C1 segment of cervical spinal cord (tissue), 14 donors: Measurements from ENCODE around the gene RBM4.

ENCODE experiments used
- DNase-seq, 14 donors: peaks; one replicate each; lab custom pipeline; 2025; lab: John Stamatoyannopoulos, UW

The RBM4 gene

DNA sequence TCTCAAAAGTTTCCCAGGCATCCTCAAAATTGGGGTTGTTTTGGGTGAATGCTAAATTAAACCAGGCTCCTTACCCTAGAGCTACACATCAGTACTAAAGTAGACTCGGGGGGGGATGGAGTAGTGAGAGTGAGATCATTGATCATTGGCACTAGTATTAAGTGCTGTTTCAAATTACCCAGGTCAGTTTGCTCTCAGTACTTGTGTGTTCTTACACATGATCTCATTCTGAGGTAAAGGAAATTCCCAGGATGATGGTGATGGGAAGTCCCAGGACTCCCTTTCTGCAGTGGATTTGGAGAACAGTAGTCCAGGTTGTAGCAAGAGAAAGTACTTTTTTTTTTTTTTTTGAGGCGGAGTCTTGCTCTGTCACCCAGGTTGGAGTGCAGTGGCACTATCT is 12.5 kb downstream of the RBM4 start:
- no peak for DNase-seq

DNA sequence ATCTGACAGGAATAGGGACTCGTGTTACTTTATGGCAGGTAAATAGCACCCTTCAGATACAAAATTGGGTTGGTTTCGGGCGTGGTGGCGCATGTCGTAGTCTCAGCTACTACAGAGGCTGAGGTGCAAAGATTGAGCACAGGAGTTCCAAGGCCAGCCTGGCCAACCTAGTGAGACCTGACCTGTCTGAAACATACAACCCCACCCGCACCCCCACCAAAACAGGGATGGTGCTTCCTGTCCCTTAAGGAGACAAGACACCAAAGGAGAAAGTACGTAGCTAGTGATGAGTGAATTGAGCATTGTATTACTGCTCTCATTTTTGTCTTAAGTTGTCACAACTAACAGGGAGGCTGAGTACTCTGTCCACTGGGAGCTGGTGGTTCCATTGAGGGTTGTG is 14.1 kb downstream of the RBM4 start:
- DNase-seq, result no peak

DNA sequence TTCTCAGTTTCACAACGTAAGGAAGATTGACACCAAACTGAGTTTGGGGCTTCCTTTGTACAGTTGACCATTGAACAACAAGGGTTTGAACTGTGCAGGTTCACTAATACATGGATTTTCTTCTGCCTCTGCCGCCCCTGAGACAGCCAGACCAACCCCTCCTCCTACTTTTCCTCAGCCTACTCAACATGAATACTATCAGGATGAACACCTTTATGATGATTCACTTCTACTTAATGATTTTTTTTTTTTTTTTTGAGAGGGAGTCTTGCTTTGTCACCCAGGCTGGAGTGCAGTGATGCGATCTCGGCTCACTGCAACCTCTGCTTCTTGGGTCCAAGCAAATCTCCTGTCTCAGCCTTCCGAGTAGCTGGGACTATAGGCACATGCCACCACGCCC is 14.6 kb downstream of the RBM4 start:
- DNase-seq, result no peak

DNA sequence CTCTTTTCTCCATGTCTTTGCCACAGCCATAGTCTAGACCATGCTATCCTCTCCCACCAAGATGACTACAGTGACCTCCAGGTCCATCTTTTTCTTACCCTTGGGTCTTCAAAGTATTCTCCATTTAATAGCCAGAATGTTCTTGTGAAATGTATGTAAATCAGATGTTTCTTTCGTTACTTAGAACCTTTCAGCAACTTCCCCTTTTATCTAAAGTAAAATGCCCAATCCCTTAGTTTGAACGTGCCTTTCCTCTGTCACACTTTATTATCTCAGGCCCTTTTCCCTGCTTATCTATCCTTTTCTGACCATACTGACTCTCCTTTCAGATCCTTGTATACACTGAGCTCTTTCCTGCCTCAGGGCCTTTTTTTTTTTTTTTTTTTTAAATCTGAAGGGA is 21.3 kb downstream of the RBM4 start:
- DNase-seq, result no peak

DNA sequence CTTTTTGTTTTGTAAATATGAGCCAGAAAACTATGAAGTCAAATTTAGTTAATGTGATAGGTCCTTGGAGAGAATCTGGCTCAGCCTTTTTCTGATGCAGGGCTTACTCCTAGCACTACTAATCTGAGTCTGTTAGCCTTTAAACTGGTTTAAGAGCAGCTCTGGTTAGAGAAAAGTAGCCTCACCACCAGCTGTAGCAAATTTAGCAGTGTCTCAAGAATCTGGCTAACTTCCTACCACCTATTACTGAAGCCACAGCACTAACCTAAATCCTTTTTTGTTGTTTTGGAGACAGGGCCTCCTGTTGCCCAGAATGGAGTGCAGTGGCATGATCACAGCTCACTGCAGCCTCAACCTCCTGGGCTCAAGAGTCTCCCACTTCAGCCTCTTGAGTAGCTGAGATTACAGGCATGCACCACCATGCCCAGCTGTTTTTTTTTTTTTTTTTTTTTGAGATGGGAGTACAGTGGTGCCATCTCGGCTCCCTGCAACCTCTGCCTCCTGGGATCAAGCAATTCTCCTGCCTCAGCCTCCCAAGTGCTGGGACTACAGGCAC is 25.3 kb downstream of the RBM4 start:
- no peak for DNase-seq

DNA sequence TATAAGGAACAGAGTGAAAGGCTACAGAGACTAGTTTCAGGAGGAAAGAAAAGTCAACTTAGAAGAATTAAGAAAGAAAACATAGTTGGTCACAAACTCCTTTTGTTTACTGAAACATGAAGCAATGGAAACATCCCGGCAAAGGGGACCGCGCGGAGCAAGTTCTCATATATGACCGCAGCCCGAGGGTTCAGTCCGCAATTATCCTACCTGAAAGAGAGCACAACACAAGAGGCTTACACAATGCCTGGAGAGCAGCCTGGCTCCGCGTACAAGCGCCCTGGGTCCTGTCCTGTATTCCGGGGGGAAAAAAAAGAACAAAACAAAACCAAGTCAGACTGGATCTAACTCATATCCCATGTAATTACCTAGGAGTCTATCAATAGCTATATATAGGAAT is 26.9 kb downstream of the RBM4 start:
- no peak for DNase-seq

DNA sequence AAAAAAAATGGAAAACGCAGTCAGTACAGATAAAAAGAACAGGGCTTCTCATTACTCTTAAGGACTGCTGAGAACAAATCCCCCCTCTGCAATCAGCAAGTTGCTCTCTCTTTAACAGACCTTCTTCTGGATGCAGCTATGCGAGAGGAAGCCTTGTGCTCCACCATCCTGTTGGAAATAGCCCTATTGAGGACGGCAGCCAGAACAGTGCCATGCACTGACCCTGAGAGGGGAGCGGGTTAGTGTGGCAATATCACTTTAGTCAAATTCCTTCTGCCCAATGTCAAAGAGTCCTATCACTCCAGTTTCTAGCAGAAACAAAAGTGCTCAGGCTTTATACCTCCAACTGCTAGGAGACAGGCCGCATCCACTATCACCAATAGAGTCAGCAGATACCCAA is 32.3 kb downstream of the RBM4 start:
- no peak for DNase-seq

DNA sequence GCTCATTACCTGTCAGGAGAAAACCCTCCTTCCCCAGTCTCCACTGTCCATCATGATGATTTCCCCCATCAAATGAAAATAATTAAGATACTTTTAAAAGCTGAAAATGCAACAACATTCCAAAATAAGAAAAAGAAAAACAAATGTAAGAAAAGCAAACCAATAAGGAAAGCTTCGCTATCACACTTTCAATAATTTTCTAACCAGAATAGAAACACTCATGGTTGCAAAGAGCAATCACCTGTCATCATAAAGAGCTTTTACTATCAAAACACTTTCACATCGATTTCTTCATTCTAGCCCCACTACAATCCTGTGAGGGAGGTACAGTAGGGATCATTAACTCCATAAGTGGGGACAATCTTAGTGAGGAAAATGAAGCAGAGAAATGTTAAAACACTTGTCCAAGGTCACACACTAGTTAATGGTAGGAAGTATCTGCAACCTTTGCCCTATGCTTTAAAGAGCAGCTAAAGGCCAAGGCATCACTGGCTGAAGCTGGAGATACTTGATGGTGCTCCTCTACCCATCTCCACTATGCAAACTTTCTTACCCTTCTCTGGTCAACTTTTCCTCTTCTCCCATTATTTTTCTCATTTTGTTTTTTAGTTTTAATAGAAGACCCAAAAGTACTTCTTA is 36.6 kb downstream of the RBM4 start:
- no peak for DNase-seq

DNA sequence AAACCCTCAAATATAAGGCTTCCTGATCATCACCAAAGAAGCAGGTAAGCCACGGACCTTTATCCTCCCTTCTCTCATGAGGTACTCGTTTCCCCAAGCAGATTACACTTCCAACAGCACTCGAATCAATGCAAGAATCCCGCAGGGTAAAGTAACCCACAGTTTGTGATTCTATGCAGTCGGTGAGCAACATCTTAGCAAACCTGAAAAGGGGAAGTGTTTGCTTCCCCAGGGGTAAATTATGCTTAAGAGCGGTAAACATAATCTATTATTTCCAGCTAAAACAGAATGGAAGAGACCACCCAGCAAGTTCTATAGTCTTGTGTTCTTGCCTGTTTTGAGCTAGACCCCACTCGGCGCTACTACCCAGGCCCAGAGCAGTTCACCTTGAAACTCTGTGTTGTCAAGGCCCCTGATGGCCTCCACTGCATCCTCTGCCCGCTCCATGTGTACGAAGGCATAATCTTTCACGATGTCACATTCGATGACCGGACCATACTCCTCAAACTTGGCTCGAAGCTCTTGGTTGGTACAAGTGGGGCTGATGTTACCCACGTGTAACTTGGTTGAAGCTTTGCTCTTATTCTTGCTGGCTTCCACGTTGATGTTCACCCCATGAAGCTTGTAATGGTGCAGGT is 37.9 kb downstream of the RBM4 start:
- no peak for DNase-seq

DNA sequence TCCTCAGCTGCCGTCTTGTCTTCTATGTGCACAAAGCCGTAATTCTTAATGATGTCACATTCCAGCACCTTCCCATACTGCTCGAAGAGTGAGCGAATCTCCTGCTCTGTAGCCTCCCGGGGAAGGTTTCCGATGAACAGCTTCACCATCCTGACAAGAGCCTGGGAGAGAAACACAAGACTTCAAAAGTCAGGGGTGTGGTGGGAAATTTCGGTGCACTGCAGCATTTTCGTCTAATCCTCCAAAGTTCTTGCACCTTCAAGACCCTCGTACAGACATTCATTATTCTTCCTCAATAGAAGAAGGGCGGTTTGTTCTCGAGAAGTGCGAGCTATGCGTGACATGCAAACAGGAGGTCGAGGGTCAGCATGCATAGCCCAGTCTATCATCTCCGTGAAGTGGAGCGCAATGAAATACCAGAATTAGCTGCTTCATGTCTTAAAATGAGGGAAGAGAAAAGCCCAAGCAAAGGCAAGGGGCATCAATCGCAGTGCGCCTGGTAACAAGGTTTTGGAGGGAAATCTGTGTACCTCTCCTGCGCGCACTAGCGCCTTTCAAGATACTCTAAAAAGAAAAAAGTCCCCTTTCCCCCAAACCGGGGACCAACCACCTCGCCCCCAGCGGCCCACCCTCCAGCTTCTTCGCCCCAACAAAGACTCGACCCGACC is 38.6 kb downstream of the RBM4 start:
- DNase-seq, result peak in 1 of 14 donors; percentile 39

DNA sequence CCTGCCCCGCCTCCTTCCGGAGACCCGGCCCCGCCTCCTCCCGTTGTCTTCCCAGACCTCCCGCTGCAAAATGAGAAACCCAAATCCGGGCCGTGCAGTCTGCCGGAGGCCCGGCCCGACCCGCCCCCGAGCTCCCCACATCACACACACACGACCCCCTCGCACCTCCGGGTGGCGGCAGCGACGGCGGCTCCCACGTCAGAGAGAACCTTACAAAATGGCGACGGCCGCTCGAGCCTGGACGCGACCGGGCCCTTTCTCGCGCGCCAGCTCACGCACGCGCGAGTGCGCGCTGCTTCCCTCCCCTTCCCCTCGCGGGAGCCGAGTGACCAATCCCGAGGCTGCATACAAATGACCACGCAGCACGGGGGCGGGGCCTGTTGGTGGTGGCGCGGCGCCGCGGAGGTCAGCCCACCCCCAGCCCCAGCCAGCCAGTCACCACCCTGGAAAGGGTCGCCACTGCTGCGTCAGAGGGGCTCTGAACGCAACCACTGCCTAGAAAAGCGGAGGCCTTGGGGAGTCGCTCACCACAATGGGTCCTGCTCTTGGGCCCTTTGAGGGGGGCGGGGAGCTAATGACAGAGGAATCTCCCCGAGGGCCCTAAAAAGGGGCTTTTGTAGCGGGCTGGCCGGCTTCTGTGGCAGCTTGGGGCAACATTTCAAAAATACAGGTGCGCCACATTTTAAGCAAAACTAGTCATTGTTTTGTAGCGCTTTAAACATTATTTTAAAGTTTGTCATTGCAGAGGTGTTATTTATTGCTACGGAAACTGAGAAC is 39.3 kb downstream of the RBM4 start, which contains the start of gene RBM4B:
TSS of gene RBM4B (minus strand) at position 289 of the 777 bp plus-strand sequence. CDS start 808 bp downstream, outside the sequence.
- peak; percentile 71 to 96 (median 93) for DNase-seq

DNA sequence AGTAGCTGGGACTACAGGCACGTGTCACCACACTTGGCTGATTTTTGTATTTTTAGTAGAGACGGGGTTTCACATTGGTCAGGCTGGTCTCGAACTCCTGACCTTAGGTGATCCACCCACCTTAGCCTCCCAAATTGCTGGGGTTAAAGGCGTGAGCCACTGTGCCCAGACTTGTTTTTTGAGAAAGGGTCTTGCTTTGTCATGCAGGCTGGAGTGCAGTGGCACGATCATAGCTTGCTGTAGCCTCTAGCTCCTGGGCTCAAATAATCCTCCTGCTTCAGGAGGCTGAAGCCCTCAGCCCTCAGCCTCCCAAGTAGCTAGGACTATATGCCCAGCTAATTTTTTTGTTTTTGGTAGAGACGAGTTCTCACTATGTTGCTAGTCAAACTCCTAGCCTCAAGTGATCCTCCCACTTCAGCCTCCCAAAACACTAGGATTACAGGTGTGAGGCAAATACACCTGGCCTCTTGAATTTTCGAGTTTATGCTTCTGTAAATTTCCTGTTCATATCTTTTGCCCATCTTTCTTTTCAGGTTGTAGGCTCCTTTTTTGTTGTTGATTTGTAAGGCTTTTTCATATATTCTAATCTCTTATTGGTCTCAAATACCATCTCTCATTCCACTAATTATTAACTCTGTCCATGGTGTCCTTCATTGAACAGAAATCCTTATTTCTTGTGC is 42.6 kb downstream of the RBM4 start:
- no peak for DNase-seq

DNA sequence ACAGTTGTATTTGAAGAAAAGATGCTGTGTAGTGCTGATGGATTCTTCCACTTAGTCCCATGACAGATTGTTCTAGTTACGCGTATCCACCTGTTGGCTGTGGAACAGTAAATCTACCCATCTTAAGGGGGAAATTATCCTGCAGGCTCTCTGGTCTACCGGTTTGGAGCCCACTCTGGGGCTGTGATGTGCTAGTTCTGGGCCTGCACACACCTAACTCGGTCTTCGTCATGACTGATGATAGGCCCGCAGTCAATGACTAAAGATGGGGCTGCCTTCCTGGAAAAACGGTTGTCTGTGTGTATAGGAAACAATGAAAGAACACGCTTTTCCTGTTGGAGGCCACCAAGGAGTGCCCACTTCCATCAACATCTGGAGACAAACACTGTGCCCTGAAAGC is 45.4 kb downstream of the RBM4 start:
- no peak for DNase-seq

DNA sequence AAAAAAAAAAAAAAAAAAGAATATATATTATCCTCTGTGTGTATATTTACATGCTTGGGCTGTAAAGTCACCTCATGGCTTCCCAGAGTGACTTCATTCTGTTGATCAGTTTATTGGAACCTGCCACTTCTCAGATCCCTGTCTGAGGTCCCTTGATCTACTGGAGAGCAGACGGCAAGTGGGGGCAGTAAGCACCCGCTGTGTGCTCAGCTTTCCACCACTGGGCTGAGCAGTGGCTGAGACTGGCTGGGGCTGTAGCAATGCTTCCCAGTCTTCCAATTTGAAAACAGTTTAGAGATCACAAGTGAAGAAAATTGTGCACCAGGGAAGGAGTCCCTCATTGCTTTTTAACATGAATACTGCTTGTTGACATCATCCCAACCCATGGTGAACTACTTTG is 46.1 kb downstream of the RBM4 start:
- no peak for DNase-seq

DNA sequence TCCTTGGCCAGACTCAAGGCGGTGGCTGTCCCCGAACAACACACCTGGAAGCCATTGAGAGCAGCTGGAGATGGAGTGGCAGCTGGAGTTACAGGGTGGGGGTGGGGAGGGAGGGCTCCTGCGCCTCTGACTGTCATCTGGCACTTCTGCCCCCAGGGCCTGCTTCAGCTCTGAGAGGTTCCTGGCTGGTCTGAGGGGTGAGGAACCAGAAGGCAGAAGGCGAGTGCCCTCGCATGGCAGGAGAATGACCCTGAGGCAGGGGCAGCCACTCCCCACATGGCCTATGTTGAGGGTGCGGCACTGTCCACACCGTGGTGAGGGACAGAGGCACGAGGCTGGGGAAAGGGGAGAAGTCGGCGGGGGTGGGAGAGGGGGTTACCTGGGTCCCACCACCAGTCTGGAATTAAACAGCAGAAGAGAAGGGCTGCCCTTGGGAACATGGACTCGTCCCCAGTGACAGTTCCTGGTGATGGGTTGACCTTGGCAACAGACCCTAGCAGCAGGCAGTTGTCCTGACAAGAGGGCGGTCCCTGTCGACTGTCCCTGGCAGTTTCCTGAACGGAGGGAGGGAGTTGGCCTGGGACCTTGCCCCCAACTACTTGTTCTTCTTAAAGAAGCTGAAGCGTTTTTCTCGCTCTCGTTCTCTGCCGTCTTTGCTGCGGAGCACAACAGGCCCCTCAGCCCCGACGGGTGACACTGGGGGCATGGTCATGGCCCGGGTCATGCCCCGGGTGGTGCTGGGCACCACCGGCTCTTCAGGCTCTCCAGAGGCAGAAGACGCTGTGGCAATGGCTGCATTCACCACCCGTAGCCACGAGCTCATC is 47.0 kb downstream of the RBM4 start:
- DNase-seq, result no peak

DNA sequence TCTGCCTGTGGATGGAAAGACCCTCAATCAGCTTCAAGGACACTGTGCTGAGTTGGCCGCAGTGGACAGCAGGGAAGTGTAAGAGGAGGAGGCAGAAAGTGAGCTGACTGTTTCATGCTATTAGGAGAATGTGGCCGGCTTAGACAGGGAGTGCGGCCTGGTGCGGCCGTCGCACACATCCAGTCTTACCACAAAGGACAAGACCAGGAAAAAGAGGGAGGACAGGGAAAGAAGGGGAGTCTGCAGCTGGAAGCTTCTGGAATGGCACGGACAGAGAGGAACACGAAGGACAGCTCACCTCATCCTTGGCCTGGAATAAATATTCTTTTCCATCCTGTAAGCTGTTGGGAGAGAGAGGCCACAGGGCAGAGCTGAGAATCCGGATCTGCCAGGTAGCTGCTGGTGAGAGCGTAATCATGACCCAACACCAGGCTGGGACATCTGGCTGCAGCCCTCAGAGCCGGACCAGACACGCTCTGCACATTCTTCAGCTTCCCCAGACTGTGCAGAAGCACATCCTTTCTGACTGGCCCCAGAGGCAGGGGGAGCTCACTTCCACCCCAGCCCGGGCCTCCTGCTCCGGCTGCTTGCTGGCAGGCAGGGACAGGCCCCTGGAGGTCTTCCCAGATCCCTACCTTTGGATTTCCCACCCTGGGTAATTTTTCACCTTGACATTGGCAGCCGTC is 47.7 kb downstream of the RBM4 start:
- no peak for DNase-seq

DNA sequence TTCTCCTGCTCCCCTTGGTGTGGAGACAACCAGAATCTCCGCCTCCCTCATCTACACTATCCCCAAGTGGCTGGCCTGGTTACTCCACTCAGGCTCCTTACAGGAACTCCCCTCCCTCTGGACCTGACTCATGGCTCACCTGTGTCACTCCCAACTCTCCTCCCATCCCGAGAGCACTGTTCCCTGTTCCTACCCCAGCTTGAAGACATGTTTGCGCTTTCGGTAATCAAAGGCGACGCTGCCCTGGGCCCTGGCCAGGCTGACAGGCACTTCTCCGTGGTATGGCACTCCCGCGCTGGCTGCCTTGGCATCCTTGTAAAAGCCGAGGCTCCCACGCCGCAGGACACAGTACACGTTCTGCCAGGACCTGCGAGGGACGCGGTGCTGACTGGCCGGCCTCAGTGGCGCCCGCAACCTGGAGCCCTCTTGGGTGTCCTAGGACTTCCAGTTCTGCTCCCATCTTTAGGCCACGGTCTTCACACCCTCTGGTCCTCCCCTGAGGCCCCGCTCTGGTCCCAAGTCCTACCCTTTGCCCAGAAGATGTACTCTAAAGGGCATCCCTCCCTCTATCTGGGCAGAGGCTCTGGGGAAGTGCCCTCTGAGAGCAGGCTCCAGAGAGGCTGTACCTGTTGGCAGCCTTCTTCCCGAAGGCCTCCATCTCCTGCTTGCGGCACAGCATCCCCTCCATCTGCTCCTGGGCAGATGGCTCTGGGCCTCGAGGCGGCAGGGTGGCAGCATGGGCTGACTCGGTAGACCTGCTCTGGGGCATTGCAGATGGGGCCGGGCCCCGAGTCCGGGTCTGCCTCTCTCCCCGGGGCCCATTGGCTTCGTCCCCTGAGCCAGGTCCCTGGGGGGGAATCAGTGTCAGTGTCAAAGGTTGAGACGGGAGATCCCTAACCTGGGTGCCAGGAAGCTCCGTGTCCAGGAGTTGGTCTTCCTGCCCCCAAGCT is 48.6 kb downstream of the RBM4 start:
- DNase-seq, result peak in 1 of 14 donors; percentile 86

DNA sequence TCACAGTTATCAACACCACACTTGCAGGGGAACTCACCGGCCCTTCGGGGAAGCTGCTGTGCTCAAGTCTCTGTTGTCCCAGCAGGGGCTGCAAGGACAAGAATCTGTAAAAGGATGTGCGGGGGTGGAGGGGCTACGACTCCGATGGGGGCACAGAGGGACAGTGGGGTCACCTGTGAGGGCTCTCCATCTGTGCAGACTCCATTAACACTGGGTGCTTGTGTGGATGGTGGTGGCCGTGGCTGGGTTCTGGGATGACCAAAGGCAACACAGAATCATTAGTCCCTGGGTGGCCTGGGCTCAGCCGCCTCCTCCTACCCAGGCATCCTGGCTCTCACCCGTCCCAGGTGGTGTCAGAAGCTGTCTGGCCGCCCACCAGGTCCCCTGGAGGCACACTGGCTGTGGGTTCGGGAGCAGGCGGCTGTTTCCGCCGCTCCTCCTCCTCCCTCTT is 49.4 kb downstream of the RBM4 start:
- DNase-seq, result peak in 1 of 14 donors; percentile 54
